HG02870 (cell line): ENCODE results near the gene TRMT2A.

ENCODE experiments used
- ATAC-seq: cut with Tn5 transposase; IDR thresholded peaks from one replicate; pipeline ENCODE4 v1.9.1; 2021; ENCODE audit warnings: mild to moderate bottlenecking, moderate library complexity; ENCODE audit not compliant: unreplicated experiment

The TRMT2A gene

DNA sequence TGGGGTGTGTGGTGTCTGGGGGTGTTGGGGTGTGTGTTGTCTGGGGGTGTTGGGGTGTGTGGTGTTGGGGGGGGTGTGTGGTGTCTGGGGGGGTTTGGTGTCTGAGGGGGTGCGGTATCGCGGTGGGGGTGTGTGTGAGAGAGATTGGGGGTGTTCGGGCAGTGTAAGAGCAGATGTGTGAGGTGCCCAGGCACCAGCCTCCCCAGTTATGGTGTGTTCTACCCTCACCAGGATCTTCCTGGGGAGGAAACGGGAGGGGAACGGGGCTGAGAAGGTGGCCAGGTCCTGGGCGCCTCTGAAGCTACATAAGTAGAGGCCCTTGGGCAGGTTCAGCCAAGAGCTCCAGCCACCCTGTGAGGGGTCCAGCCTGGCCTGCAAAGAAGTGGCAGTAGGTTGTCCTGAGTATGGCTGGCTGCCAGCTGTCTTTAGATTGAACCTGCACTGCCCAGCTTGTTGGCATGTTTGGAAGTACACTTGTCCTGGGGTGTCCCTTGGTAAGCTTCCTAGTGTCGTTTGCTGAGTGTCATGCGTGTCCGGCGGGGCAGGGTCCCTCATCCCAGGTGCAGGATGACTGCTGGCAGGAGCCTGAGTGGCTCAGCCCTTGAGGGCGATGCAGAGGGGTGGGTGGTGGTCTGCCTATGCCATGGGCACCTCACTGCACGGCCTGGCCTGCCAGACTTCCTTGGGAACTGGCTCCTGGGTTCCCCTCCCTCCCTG lies 6.5 kb upstream of the TRMT2A start:
- no peak for ATAC-seq

DNA sequence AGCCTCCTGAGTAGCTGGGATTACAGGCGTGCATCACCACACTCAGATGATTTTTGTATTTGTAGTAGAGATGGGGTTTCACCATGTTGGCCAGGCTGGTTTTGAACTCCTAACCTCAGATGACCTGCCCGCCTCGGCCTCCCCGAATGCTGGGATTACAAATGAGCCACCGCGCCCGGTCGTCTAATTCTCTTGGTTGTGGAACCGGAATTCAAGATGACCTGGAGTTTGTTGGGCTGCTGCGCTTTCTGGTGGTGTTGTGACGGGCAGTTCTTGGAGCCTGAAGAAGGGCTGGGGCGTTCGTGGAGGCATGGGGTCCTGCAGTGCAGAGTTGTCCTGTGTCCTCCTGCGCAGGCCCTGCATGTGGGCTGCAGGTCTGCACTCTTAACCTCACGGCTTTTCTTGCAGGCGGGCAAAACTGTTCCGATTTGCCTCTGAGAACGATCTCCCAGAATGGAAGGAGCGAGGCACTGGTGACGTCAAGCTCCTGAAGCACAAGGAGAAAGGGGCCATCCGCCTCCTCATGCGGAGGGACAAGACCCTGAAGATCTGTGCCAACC lies 4.9 kb upstream of the TRMT2A start:
- no peak for ATAC-seq

DNA sequence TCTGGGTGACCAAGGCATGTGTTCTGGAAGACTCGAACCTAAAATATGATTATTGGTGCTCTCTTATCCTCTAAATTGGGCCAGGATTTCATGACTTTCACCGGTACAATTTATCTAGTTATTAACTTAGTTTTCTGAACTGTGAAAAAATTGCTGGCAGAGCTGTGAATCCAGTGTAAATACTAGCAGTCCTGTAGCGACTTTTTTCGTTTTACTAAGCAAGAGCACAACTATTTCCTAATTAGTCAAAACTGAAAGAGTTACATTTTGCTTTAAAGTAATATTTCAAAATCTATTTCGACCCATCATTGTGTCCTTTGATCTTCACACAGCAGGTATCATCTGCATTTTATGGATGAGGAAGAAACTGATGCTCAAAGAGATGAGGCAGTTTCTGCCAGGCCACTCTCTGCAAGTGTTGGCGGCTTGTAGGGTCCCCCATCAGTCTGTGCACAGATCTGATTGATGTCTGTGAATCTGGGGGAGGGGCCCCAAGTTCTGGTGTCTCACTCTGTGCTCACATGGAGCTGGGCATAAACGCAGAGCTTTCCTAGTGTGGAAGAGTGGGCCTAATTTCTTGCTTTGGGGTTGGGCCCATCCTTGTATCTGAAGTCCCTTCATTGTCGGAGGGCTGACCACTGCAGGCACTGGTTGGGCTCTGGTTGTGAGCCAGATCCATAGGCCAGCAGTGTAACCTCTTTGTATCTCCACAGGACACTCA lies 1.4 kb upstream of the TRMT2A start:
- no peak for ATAC-seq

DNA sequence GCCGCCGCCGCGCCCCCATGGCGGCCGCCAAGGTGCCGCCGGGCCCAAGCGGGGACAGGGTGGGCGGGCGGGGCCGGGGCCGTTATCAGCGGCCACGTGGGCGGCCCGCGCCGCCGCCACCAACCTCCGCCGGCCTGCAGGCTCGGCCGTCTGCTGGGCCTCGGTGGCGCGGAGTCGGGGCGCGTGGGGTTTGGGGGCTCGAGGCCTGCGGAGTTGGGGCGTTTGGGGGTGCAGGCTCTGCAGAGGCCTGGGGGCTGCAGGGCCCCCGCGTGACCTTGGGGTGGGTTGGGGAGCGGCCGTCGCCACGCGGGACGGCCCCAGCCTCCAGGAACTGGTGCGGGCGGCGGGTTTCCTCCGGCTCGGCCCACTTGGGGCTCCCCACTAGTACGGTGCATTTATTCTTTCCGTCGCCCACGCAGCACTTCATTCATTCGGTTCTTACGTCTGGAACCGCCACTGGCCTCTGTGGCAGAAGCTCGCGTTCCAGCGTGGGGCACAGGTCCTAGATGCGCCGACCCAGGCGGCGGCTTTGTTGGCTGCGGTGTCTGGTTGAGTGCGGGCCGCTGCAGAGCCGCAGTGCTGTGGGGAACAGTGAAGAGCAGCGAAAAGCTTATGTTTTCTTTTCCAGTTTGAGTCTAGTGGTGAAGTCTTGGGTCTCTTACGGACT lies 740 bp upstream of the TRMT2A start:
- ATAC-seq: peak; percentile 10

DNA sequence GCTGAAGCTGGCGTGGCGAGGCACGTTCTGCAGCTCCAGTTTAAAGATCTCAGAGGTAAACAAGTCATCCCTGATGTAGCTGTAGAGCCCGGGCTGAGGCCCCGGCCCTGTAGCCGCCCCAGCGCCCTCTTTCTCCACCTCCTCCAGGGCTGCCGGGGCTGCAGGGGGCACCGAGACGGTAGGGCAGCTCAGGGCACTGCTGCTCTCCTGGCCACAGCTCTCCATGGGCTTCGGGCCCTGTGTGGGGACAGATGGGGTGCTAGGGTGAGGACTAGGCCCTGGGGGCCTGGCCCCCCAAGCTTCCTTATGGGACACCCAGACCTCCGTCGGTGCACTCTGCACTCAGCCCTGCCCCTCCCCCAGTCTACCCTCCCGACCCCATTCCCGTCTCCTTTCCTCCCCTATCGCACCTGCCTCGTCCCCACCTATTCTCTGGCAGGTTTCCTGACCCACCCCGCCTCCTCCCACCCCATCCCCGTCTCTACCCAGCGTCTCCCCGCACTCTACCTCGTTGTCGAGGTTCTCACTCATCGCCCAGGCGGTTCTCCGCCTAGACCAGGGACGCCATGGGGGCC lies 563 bp downstream of the TRMT2A start:
- no peak for ATAC-seq

DNA sequence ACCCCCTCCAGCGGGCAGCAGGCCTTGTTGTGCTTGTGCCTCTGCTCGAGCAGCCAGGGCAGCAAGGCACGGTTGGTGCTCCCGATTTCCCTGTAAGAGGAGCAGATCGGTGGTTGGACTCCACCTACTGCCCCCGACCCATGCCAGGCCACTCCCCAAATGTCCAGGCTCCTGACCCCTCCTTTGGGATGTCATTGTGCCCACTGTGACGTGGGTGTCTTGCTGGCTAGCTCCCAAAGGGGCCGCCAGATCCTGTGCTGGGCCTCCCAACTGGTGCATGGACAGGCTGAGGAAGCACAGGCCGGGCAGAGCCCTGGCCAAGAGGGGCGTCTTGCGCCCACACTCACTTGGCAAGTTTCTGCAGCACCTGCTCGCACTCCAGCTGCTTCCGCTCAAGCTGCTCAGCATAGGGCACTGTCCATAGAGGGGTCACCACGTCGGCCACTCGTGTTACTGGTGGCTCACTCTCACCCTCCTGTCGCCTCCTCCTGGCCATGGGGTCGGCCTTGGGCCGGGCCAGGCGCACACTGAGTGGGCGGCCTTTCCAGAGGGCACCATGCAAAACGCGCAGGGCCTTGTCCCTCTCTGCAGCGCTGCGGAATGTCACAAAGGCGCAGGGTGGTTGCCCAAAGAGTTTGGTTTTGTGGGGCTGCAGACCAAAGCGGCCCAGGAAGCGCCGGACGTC lies 1.2 kb downstream of the TRMT2A start, which contains the start of gene RANBP1:
TSS of gene RANBP1 (plus strand) at position 414 of the 685 bp plus-strand sequence. CDS start at position 495, 81 bp downstream.
- no peak for ATAC-seq

DNA sequence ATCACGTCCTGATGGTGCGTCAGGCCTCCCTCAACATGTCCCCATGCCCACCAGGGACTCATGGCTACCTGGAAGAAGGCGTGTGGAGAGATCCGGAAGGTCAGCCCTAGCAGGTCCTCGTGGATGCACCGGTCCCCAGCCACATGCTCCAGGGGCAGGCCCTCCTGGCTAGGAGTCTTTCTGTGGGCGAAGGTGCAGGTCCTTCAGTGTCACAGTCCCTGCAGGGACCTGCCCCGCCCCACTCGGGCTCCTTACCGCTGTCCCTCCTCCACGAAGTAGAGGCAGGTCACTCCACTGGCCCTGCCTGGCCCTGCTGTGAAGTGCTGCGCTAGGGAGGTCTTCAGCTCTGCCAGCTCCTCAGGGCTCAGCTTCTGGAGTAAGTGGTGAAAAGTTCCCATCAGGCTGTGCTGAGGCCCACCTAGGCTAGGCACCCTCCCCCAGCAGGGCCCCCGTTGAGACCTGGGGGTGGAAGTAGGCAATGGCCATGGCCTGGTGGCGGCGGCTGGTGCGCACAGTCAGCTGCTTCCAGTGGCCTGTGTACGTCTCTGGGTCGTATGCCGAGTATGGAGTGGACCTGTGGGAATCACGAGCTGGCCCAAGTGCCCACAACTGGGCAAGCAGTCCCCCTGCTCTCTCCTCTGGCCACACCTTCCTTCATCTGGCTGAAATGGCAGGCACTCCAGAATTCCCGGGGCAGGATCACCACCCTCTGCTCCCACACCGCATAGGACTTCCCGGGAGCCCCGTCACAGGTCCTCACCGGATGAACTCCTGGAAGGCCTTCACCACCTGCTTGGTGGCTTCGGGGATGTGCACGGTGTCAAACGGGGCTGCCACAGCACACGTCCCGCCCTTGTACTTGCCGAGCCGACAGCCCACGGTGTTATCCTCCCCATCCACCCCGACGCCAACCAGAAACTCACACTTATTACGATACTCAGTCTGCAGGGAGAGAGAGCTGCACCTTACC lies 2.2 kb downstream of the TRMT2A start:
- no peak for ATAC-seq

DNA sequence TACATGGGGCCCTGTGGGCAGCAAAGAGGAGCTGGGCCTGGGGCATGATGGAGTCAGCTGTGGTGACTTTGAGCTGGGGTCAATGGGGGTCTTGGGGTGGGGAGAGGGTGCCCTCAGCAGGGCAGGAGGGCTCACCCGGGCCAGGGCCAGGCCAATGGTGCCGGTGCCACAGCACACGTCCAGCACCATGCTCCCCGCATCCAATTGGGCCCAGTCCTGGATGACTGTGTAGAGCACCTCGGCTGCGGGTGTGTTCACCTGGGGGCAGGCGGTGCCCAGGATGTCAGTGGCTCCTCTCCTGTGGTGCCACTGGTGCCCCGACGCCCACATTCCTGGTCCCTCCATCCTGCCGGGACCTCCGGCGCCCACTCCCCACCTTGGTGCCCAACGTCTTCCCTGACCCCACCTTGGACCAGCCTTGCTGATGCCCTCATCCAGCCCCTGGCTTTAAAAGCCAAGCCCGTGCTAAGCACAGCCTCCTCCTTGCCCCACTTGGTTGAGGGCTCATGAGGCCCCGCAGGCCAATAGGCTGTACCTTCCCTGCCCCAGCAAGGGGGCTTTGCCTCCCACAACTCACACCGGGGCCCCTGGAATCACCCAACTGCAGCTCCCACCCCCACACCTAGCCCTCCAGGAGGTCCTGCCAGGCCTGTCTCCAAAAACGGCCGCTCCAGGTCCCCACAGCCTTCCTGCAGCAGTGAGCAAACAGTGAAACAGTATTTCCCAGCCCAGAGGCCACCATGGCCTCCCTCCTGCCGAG lies 3.3 kb downstream of the TRMT2A start:
- ATAC-seq: no peak

DNA sequence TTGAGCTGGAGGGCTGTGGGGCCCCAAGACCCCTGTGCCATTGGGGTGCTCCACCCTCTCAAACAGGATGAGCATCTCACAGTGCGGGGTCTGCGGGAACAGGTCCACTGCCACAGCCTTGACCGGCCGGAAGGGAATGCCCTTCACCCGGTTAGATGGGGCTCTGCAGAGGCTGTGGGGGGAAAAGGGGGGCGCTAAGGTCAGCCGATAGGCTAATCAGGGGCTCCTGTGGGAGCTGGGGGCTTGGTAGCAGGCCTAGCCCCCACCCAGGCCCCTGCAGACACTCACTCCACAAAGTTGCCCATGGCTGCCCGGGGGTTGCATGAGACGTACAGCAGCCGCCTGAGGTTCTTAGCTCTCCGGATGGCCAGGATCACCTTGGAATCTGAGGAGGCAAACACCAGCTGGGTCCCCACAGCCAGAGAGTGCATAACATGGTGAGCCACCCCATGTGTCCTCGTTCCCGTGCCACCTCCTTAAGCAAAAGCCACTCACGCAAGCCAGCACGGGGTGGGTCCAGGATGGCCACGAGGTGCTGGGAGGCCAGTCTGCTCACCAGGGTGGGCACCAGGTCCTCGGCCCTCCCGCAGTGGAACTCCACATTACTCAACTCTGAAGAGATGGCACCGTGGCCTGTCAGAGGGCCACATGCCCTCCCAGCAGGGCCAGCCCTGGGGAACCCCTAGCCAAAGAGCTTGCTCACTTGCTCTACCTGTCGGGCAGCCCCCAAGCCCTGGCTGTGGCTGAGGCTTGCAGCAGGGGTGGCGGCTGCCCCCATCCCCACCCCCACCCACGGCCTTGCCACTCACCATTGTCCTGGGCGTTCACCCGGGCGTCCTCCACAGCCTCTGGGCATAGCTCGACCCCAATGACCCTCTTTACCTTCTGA lies 4.2 kb downstream of the TRMT2A start:
- ATAC-seq: no peak

DNA sequence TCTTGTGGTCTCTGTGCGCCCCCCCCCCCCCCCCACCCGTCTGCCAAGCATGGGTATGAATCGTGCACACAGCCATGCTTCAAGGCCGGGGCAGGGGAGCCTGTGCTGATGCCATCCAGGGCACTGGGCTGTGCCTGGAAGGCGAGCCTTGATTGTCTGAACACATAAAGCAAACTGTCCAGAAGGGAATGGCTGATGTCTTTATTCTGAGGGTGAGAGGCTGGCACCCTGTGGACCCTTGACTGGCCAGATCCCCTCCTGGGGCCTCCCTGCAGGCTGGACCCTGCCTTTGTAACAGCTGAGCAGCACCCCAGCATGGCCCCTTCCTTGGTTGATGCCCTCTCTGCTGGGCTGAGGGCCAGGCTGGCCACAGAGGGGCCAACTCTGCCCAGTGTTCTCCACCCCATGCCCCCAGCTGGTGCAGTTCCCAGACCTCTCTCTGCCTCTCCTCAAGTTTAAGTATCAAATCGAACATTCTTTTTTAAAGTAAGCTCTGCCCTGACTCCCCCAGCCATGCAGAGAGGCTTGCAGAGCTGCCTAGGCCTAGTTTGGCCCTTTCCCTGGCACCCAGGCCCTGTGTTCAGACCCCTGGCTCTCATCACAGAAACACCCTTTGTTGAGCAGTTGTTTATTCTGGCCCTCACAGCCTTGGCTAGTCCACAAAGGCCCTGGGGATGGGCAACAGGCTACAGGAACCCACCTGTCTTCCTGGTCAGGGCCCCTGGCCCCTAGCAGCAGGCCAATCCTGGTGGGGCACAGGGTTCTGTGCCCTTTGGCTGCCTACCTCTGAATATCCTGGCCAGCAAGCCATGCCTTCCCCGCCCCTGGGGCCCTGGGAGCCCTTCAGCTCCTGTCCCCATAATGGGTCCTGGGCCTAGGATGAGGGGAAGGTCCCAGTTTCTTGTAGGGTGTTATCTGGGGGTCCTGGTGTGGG lies 5.1 kb downstream of the TRMT2A start:
- no peak for ATAC-seq

DNA sequence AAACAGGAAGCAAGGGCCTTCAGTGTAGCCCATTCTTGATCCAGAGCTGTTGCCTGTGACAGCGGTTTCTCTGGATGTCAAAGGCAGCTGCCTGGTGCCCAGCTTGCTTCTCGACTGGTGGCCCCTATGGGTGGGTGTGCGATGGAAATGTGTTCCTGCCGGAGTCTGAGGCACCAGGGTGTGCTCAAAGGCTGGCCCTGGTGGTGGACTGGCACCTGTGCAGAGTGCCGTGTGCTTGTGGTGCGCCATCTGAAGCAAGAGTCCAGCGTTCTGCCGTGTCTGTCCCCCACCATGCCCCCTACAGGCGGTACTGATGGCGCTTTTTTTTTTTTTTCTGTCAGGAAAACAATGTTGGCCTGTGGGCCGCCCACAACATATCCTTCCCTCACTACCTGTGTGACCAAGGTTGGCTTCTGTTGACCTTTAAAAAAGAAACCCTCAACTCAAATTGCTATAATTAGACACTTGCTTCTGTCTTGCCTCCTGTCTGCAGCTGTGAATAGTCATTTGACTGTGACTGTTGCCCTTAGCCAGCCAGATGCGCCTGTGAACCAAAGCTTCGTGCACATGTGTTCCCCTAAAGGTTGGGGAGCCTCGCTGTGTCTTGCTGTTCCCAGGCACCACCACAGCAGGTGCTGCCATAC lies 5.9 kb downstream of the TRMT2A start:
- ATAC-seq: peak; percentile 46

DNA sequence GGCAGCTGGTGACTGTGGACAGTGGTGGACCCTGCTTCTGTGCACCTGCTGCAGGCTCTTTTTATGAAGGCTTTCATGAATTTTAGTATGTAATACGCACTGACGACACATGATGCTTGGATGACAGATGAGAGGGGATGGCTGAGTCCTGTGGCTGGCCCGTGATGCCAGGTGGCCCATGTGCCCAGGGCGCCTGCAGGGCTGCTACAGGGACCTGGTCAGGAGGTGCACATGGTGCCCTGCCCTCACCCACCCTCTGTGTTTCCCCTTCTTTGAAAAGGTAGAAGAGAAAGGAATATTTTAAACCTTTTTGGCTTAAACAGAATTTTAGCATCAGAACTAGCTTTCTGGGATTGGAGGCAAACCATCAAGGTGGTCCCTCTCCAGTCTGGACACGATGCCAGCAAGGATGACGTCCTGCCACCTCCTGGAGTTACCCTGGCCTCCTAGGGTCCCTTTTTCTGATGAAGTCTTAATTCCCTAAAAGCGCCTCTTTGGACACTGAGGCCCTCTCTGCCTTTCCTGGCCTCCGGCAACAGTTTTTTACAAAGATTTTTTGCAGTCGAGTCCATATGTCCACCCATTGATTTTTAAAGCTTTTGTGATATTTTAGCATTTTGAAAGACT lies 6.6 kb downstream of the TRMT2A start:
- ATAC-seq: no peak

DNA sequence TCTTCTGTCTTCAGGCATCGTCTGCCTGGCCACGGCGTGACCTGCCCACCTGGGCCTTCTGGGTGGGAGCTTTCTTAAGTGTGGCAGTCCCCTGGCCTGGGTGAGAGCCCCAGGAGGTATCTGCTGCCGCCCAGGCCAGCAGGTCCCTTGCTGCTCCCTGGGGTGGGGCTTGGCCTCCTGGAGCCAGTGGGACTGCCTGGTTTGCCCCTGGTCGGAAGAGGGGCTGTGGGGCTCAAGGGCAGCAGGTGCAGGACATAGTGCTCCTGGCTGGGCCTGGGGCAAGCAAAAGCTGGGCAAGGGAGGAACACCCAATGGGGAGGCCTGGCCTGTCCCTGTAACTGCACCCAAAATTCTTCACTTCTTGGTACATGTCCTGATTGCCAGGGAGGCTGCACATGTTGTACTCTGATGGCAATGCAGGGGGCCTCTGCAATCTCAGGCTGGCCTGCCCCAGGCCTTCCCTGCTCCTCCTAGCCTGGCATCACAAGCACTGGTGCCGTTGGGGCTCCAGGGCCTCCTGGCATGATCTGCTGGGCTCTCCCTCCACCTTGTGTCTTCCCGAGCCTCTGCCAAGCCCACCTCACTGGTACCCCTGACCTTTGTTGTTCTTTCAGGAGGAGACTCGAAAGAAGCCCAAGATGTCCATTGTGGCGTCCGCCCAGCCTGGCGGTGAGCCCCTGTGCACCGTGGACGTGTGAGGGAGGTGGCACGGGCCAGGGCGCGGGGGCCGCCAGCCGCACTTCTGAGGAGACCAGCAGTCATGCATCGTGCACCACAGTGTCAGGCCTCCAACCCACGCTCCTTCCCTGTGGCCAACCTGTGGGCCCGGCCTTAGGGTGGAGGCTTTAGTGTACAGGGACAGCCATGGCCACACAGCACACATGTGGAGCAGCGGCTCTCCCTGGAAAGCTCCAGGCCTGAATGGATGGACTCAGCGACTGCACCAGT lies 7.3 kb downstream of the TRMT2A start:
- no peak for ATAC-seq

DNA sequence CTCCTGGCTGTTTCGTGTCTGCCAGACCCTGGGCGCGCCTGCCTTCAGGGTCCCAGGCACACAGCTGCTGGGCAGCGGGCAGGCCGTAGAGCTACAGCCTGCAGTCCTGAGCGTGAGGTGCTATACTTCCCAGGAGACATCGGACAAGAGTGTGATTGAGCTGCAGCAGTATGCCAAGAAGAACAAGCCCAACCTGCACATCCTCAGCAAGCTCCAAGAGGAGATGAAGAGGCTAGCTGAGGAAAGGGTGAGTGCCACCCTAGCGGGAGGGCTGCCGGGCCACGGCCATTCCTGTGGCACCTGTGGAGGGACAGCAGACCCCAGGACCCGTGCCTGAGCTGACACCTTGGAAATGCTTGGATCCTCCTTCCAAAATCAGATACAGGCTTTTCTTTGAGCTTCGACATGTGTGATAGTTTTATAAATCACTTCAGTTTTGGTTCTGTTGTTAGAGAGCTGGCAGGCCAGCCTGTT lies 8.2 kb downstream of the TRMT2A start:
- ATAC-seq: no peak
